Spleen (tissue), 11 donors: ENCODE results near the gene APOE. TPM values are rescaled to one million over a fixed set of nuclear protein-coding genes. Genes with fewer than 3 reads are reported as not detected.
A peak's percentile ranks its signal among the peaks of the same experiment; 100 is the strongest.
"Not testable (repeated sequence)": the region's sequence is repeated elsewhere in the genome, so short reads cannot be mapped to it uniquely, and the experiment has no call there.

Experiments used
- DNase-seq: peaks from one replicate; pipeline ENCODE4 v3.0.0-alpha.2; 2020
- H3K27ac ChIP-seq, 8 donors: fragments of 200-600 bp; sonication (generic) in 7 of 8; 1 replicate in 4 of 8; 2 replicates in 4 of 8; pipeline versions ENCODE4 v1.5.0 to v1.8.0; 2016 to 2021; ENCODE audit warnings: inconsistent platforms in 4 of 8, mild to moderate bottlenecking in 4 of 8, moderate library complexity in 1 of 8
- H3K27me3 ChIP-seq, 7 donors: fragments of 200-600 bp; sonication (generic) in 6 of 7; replicated peaks in 1 of 7; 1 replicate in 4 of 7; 2 replicates in 3 of 7; pipeline versions ENCODE4 v1.5.0 to v1.8.0; 2016 to 2021; ENCODE audit warnings: inconsistent platforms in 3 of 7, mild to moderate bottlenecking in 1 of 7
- H3K36me3 ChIP-seq, 6 donors: fragments of 200-600 bp; sonication (generic) in 5 of 6; 1 replicate in 4 of 6; 2 replicates in 2 of 6; pipeline versions ENCODE4 v1.5.0 to v1.8.0; 2016 to 2021; ENCODE audit warnings: inconsistent platforms in 2 of 6
- H3K4me1 ChIP-seq, 6 donors: fragments of 200-600 bp; sonication (generic) in 5 of 6; 1 replicate in 3 of 6; 2 replicates in 3 of 6; pipeline versions ENCODE4 v1.5.0 to v1.8.0; 2016 to 2021; ENCODE audit warnings: inconsistent platforms in 3 of 6
- H3K4me3 ChIP-seq, 8 donors: fragments of 200-600 bp; sonication (generic) in 7 of 8; 1 replicate in 4 of 8; 2 replicates in 4 of 8; pipeline versions ENCODE4 v1.5.0 to v1.8.0; 2016 to 2021; ENCODE audit warnings: inconsistent platforms in 4 of 8, mild to moderate bottlenecking in 4 of 8, moderate library complexity in 2 of 8
- H3K9me3 ChIP-seq, 8 donors: fragments of 200-600 bp; sonication (generic) in 7 of 8; 1 replicate in 4 of 8; 2 replicates in 4 of 8; pipeline versions ENCODE4 v1.5.0 to v1.8.0; 2016 to 2021; ENCODE audit warnings: inconsistent platforms in 4 of 8
- POLR2A ChIP-seq, 3 donors: fragments of 450-650 bp; IDR thresholded peaks; one replicate each; pipeline ENCODE4 v1.5.1; 2017; ENCODE audit warnings: antibody characterized with exemption in 3 of 3, mild to moderate bottlenecking in 1 of 3
- POLR2AphosphoS5 ChIP-seq, 3 donors: sonication (generic); formaldehyde crosslinking; IDR thresholded peaks; one replicate each; pipeline ENCODE4 v1.5.1; 2017; ENCODE audit warnings: antibody characterized with exemption in 3 of 3
- WGBS, 5 donors: extraction: QIAGEN DNeasy Blood & Tissue Kit in 3 of 5; methylation state at CpG; one replicate each; pipeline versions ENCODE4 v1.1.5 to v1.1.7; 2013 to 2018; 5-methylcytosine and 5-hydroxymethylcytosine counted together
- intact Hi-C: fragments of 100-400 bp; cut with DNase I; formaldehyde crosslinking; loops from one replicate; pipeline ENCODE4 v1.15.0; 2023; ENCODE audit warnings: low total_unique reads
- polyA plus RNA-seq, 3 donors: library from polyadenylated mRNA; stranded (reverse); fragments of 200-250 nt; gene quantifications; one replicate each; pipeline ENCODE4 v1.2.1, GENCODE V29; 2013
- total RNA-seq, 7 donors: library from RNA; depleted of rRNA in 3 of 7; stranded (reverse); fragments of >200 nt in 3 of 7; fragmentation: NEBNext Ultra II Directional in 4 of 7; extraction: Animal tissue kit (Norgen Biotek cat#: 25700) in 4 of 7; gene quantifications; one replicate each; pipeline versions ENCODE4 v1.1.0 to v1.2.1, GENCODE V29; 2016 to 2021
- TF ChIP-seq, protein P1 (sequence below), 11 experiments: fragments of 200-600 bp in 7 of 11; fragments of 450-650 bp in 4 of 11; sonication (generic) in 4 of 11; IDR thresholded peaks in 8 of 11; conservative IDR thresholded peaks in 3 of 11; 1 replicate in 7 of 11; 2 replicates in 4 of 11; pipeline versions ENCODE4 v1.4.0 to v1.8.0; 2016 to 2021; ENCODE audit warnings: antibody characterized with exemption in 11 of 11, inconsistent platforms in 4 of 11, mild to moderate bottlenecking in 1 of 11
- donor health status: healthy with polysubstance abuse.
- donor health status: DM: no; HTN: no; CAD: no; lungs with moderate emphysema.
- donor health status: DM: no; HTN: no; CAD: no.
- donor health status: Bipolar disorder and iron deficiency.
- donor health status: healthy.
- donor health status: DM: no; HTN: no; CAD: no.
- donor health status: DM: yes; HTN: yes; CAD: no.

APOE gene
- total and polyA plus RNA-seq, 10 donors, result 198 to 2,099 (median 726) TPM

DNA sequence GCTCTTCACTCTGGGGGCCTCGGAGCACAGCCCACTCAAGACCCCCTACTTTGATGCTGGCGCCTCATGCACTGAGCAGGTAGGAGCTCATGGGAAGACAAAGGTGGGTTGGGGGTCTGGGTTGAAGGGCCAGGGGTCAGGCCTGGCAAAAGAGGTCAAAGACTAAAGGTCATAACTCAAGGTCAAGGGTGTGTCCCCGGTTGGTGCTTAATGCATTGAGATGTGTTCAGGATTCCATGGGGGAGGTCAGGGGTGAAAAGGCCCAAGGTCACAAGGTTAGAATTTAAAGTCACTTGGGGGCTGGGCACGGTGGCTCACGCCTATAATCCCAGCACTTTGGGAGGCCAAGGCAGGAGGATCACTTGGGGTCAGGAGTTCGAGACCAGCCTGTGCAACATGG lies 19.5 kb upstream of the APOE start:
- DNase-seq, result no peak
- Histone ChIP-seq H3K9me3 (no peaks in the 10 kb centered on the region), H3K4me3 (no peak overlapping the region), H3K27ac (no peak overlapping the region), H3K27me3 (no peaks in the 10 kb centered on the region), H3K4me1 (peaks cover 7 to 13% (median 10%) of the 10 kb centered on the region in 6 donors), H3K36me3 (peaks cover 0 to 68% (median 21%) of the 10 kb centered on the region in 6 donors)
- TF ChIP-seq POLR2AphosphoS5 (IDR thresholded peaks at IDR 0.05), result no peak
- TF ChIP-seq POLR2A (IDR thresholded peaks at IDR 0.05), result no peak
- TF ChIP-seq, protein P1, sequence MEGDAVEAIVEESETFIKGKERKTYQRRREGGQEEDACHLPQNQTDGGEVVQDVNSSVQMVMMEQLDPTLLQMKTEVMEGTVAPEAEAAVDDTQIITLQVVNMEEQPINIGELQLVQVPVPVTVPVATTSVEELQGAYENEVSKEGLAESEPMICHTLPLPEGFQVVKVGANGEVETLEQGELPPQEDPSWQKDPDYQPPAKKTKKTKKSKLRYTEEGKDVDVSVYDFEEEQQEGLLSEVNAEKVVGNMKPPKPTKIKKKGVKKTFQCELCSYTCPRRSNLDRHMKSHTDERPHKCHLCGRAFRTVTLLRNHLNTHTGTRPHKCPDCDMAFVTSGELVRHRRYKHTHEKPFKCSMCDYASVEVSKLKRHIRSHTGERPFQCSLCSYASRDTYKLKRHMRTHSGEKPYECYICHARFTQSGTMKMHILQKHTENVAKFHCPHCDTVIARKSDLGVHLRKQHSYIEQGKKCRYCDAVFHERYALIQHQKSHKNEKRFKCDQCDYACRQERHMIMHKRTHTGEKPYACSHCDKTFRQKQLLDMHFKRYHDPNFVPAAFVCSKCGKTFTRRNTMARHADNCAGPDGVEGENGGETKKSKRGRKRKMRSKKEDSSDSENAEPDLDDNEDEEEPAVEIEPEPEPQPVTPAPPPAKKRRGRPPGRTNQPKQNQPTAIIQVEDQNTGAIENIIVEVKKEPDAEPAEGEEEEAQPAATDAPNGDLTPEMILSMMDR (IDR thresholded peaks at IDR 0.05 in 8 of 11, conservative IDR thresholded peaks at IDR 0.05 in 3 of 11), result no peak
- WGBS, 5 donors, result 84 to 96% (median 89%) methylated on average over 6 of the region's 6 CpGs
- intact Hi-C loops, result no loop called here

DNA sequence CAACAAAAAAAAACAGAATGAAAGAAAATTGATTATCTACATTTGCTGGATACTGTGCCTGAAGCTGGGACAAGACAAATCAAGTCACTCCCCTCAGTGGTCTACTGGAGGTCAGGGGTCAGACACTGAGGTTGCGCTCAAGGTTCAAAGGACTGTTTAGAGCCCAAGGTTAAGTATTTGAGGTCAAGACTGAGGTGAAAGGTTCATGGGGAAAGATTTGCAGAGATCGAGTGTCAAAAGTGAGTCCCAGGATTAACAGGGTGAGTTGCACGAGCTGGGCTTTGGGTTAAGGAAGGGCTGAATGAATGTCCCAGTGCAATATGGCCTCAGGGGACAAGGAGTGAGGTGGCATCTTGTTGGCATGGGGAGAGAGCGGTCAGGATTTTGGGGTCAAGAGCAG lies 17.9 kb upstream of the APOE start:
- TF ChIP-seq, protein P1 (IDR thresholded peaks at IDR 0.05 in 8 of 11, conservative IDR thresholded peaks at IDR 0.05 in 3 of 11), result no peak
- TF ChIP-seq POLR2AphosphoS5 (IDR thresholded peaks at IDR 0.05) (no peak), POLR2A (IDR thresholded peaks at IDR 0.05) (no peak)
- no peak for DNase-seq
- Histone ChIP-seq H3K27me3 (no peaks in the 10 kb centered on the region), H3K4me1 (peaks cover 17 to 26% (median 22%) of the 10 kb centered on the region in 6 donors), H3K9me3 (no peaks in the 10 kb centered on the region), H3K27ac (no peak overlapping the region), H3K4me3 (no peak overlapping the region), H3K36me3 (peaks cover 0 to 71% (median 21%) of the 10 kb centered on the region in 6 donors)
- 83 to 94% (median 89%) methylated on average over 4 of the region's 4 CpGs for WGBS, 5 donors
- intact Hi-C loops, result no loop called here

DNA sequence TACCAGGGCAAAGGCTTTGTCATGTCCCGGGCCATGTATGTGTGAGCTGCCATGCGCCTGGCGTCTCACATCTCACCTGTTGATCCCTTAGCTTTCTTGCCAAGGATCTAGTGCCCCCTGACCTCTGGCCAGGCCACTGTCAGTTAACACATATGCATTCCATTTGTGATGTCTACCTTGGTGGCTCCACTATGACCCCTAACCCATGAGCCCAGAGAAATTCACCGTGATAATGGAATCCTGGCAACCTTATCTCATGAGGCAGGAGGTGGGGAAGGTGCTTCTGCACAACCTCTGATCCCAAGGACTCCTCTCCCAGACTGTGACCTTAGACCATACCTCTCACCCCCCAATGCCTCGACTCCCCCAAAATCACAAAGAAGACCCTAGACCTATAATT lies 17.3 kb upstream of the APOE start:
- Histone ChIP-seq H3K36me3 (peaks cover 0 to 71% (median 27%) of the 10 kb centered on the region in 6 donors), H3K4me1 (peaks cover 20 to 33% (median 25%) of the 10 kb centered on the region in 6 donors)
- DNase-seq, H3K4me3 ChIP-seq, intact Hi-C loops, H3K9me3 ChIP-seq, H3K27ac ChIP-seq, H3K27me3 ChIP-seq: not testable (repeated sequence)
- 87 to 95% (median 94%) methylated on average over 4 to 5 of the region's 5 CpGs for WGBS, 5 donors

DNA sequence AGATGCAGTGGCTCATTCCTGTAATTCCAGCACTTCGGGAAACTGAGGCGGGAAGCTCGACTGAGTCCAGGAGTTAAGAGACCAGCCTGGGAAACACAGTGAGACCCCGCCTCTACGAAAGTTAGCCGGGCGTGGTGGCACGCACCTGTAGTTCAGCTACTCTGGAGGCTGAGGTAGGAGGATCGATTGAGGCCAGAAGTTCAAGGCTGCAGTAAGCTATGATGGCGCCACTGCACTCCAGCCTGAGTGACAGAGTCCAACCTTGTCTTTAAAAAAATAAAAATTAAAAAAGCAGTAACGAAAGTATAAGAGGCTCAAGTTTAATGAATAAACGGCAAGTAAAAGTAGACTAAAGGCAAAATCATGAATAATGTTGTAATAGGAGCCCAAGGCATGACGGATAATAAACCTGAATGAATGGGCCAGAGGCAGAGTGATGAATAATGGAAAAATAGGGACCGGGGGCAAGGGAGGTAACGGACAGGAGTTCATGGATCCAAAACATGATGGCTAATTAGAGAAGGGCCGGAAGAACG lies 15.7 kb upstream of the APOE start:
- no peaks in the 10 kb centered on the region for H3K9me3 ChIP-seq
- intact Hi-C loops, result loop anchor here (10.0 kb wide), 1 partner anchor 155 kb away; no protein-coding TSS in a partner anchor
- WGBS, 5 donors, result 57 to 62% (median 58%) methylated on average over 17 of the region's 17 CpGs
- DNase-seq, result no peak
- no peaks in the 10 kb centered on the region for H3K27me3 ChIP-seq
- TF ChIP-seq POLR2AphosphoS5 (IDR thresholded peaks at IDR 0.05) (no peak), POLR2A (IDR thresholded peaks at IDR 0.05) (no peak)
- TF ChIP-seq, protein P1 (IDR thresholded peaks at IDR 0.05 in 8 of 11, conservative IDR thresholded peaks at IDR 0.05 in 3 of 11), result no peak
- peak overlapping the region; percentile 39 to 100 (median 73) for H3K4me3 ChIP-seq
- H3K36me3 ChIP-seq, result peaks cover 0 to 71% (median 42%) of the 10 kb centered on the region in 6 donors
- H3K27ac ChIP-seq, result peak overlapping the region; percentile 76 to 98 (median 96)
- peaks cover 20 to 35% (median 25%) of the 10 kb centered on the region in 6 donors for H3K4me1 ChIP-seq
